GM21717 (cell line): ENCODE data around the gene HOXA7.
A peak's percentile ranks its signal among the peaks of the same experiment; 100 is the strongest.

Source experiments
- ATAC-seq: cut with Tn5 transposase; IDR thresholded peaks from one replicate; pipeline ENCODE4 v1.9.1; 2021; ENCODE audit warnings: mild to moderate bottlenecking, moderate library complexity; ENCODE audit not compliant: unreplicated experiment

Gene HOXA7

GRCh38 chr7:27160546-27161213 is 4.2 kb upstream of the HOXA7 start:
- peak; percentile 58 for ATAC-seq

- no peak for ATAC-seq
Measured at GRCh38 chr7:27160145-27160545, 3.7 kb upstream of the HOXA7 start.

- ATAC-seq = no peak
Measured at GRCh38 chr7:27159266-27160144, 3.0 kb upstream of the HOXA7 start.

GRCh38 chr7:27158436-27159265 is 2.2 kb upstream of the HOXA7 start:
- no peak for ATAC-seq

GRCh38 chr7:27157702-27158431 is 1.4 kb upstream of the HOXA7 start:
- ATAC-seq = no peak

- no peak for ATAC-seq
Measured at GRCh38 chr7:27156916-27157701, 634 bp upstream of the HOXA7 start.

GRCh38 chr7:27155816-27156507 is 513 bp downstream of the HOXA7 start:
- ATAC-seq = no peak

GRCh38 chr7:27154901-27155815 is 1.3 kb downstream of the HOXA7 start:
- no peak for ATAC-seq

GRCh38 chr7:27154369-27154768 is 2.1 kb downstream of the HOXA7 start:
- no peak for ATAC-seq

- ATAC-seq = no peak
Measured at GRCh38 chr7:27153526-27153925, 2.9 kb downstream of the HOXA7 start.

GRCh38 chr7:27152816-27153442 is 3.5 kb downstream of the HOXA7 start:
- no peak for ATAC-seq

- ATAC-seq = no peak
Measured at GRCh38 chr7:27151931-27152815, 4.3 kb downstream of the HOXA7 start, which contains the start of gene HOXA3. TSS of gene HOXA3 (minus strand) at chr7:27152583. CDS start at chr7:27110640, 41,943 bp downstream.

GRCh38 chr7:27151341-27151930 is 5.0 kb downstream of the HOXA7 start:
- ATAC-seq = no peak

GRCh38 chr7:27150568-27151340 is 5.7 kb downstream of the HOXA7 start:
- ATAC-seq = peak; percentile 70

- ATAC-seq = peak; percentile 9
Measured at GRCh38 chr7:27149842-27150567, 6.5 kb downstream of the HOXA7 start.
